22Rv1 (cell line): ENCODE results near the gene LRRN2.

ENCODE experiments used
- ZFX ChIP-seq: fragments of 450-650 bp; IDR thresholded peaks from 2 replicates; pipeline ENCODE4 v1.6.1; 2017; ENCODE audit warnings: antibody characterized with exemption, borderline replicate concordance
- TF ChIP-seq, protein P1 (sequence below): fragments of 450-650 bp; IDR thresholded peaks from 2 replicates; pipeline ENCODE4 v1.5.1; 2017; ENCODE audit warnings: mild to moderate bottlenecking

- TF ChIP-seq, protein P1, sequence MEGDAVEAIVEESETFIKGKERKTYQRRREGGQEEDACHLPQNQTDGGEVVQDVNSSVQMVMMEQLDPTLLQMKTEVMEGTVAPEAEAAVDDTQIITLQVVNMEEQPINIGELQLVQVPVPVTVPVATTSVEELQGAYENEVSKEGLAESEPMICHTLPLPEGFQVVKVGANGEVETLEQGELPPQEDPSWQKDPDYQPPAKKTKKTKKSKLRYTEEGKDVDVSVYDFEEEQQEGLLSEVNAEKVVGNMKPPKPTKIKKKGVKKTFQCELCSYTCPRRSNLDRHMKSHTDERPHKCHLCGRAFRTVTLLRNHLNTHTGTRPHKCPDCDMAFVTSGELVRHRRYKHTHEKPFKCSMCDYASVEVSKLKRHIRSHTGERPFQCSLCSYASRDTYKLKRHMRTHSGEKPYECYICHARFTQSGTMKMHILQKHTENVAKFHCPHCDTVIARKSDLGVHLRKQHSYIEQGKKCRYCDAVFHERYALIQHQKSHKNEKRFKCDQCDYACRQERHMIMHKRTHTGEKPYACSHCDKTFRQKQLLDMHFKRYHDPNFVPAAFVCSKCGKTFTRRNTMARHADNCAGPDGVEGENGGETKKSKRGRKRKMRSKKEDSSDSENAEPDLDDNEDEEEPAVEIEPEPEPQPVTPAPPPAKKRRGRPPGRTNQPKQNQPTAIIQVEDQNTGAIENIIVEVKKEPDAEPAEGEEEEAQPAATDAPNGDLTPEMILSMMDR, result no peak
- no peak for TF ChIP-seq ZFX
Observed at GRCh38 chr1:204645666-204646065, 39.9 kb downstream of the LRRN2 start.
